ENCODE results near the gene DTNB.

The DTNB gene

DNA sequence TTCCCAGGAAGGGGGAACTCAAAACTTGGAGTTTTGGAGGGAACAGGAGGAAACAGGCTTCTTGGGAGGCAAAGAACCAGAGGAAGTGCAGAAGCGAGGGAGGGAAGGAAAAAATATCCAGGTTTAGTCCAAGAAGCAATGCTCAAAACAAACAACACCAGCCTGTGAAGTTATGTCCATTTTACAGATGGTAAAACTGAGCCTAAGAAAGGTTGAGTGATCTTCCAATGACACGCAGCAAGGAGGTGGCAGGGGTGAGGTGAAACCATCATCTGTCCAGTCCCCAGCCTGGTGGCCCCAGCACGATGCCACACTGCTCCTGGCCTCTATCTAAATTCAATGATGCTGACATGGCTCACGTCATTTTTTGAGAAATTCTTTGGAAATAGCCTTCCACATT, 342.4 kb downstream of the DTNB start:
- Histone ChIP-seq H3K27ac (ENCODE audit: extremely low read depth, low read depth, low read length) (no peak overlapping the region), H3K9me3 (ENCODE audit: control insufficient read depth, insufficient read depth, low read depth, low read length) (no peaks in the 10 kb centered on the region; the same call in 1 of the 2 replicates), H3K4me1 (ENCODE audit: control insufficient read depth, insufficient read depth, low read length) (peaks cover 9% of the 10 kb centered on the region; the same call in 1 of the 2 replicates), H3K36me3 (ENCODE audit: control insufficient read depth in 2 of 2, insufficient read depth in 1 of 2, low read length in 2 of 2) (peaks cover 0 to 9% of the 10 kb centered on the region in 2 experiments; a peak in 1 of 3 replicates), H3K4me3 (ENCODE audit: low read depth, low read length) (no peak overlapping the region)
- ChIA-PET CTCF (interaction anchor here (0.7 to 0.9 kb wide), 2 partner anchors 46 to 243 kb away, joined by 4 to 5 read pairs; no protein-coding TSS in a partner anchor), POLR2A (interaction anchor here (0.5 to 0.9 kb wide), 2 partner anchors 16 to 42 kb away, joined by 3 to 4 read pairs; no protein-coding TSS in a partner anchor)
- TF ChIP-seq SCRT1 (tag by site-specific recombination; IDR thresholded peaks at IDR 0.05; ENCODE audit: borderline replicate concordance) (no peak), ZNF394 (tag by site-specific recombination; IDR thresholded peaks at IDR 0.05; ENCODE audit: borderline replicate concordance) (no peak), ZSCAN4 (tag by site-specific recombination; IDR thresholded peaks at IDR 0.05) (no peak), ZNF777 (tag by site-specific recombination; IDR thresholded peaks at IDR 0.05; ENCODE audit: borderline replicate concordance) (no peak), ZNF488 (tag by site-specific recombination; IDR thresholded peaks at IDR 0.05) (no peak), MEIS1 (CRISPR knock-in tag; IDR thresholded peaks at IDR 0.05; ENCODE audit: borderline replicate concordance) (no peak), ZFHX2 (tag by site-specific recombination; conservative IDR thresholded peaks at IDR 0.05) (no peak), ZNF146 (tag by site-specific recombination; IDR thresholded peaks at IDR 0.05) (no peak), ZNF169 (tag by site-specific recombination; IDR thresholded peaks at IDR 0.05) (no peak), ZNF621 (tag by site-specific recombination; IDR thresholded peaks at IDR 0.05) (no peak)
- TF ChIP-seq, protein P1, sequence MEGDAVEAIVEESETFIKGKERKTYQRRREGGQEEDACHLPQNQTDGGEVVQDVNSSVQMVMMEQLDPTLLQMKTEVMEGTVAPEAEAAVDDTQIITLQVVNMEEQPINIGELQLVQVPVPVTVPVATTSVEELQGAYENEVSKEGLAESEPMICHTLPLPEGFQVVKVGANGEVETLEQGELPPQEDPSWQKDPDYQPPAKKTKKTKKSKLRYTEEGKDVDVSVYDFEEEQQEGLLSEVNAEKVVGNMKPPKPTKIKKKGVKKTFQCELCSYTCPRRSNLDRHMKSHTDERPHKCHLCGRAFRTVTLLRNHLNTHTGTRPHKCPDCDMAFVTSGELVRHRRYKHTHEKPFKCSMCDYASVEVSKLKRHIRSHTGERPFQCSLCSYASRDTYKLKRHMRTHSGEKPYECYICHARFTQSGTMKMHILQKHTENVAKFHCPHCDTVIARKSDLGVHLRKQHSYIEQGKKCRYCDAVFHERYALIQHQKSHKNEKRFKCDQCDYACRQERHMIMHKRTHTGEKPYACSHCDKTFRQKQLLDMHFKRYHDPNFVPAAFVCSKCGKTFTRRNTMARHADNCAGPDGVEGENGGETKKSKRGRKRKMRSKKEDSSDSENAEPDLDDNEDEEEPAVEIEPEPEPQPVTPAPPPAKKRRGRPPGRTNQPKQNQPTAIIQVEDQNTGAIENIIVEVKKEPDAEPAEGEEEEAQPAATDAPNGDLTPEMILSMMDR (tag by site-specific recombination; IDR thresholded peaks at IDR 0.05), result no peak

DNA sequence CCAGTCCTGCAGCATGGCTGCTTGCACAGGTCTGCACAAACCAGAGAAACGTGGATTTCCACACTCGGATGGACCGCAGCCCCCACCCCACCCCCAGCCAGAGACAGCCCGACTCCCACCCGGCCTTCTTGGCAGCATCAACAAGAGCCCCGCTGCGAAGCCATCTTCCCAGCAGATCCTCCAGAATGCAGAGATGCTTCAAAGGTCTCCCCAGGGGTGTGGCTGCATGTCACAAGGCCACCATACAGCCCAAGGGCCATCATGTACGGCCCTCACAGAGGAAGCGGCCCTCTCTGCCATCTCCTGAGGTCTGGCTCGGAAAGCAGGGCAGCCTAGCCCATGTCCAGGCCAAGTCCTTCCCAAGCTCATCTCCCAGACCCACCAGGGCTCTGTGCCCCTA, 343.1 kb downstream of the DTNB start:
- Histone ChIP-seq H3K36me3 (ENCODE audit: control insufficient read depth in 2 of 2, insufficient read depth in 1 of 2, low read length in 2 of 2) (peaks cover 0 to 9% of the 10 kb centered on the region in 2 experiments; a peak in 1 of 3 replicates), H3K9me3 (ENCODE audit: control insufficient read depth, insufficient read depth, low read depth, low read length) (no peaks in the 10 kb centered on the region; the same call in 1 of the 2 replicates), H3K4me1 (ENCODE audit: control insufficient read depth, insufficient read depth, low read length) (peaks cover 8% of the 10 kb centered on the region; the same call in 1 of the 2 replicates), H3K4me3 (ENCODE audit: low read depth, low read length) (no peak overlapping the region), H3K27ac (ENCODE audit: extremely low read depth, low read depth, low read length) (no peak overlapping the region)
- no peak for TF ChIP-seq ZNF26 (tag by site-specific recombination; IDR thresholded peaks at IDR 0.05)
- POLR2A ChIA-PET, result no interaction called here
- CTCF ChIA-PET, result interaction anchor here (0.7 to 0.9 kb wide), 2 partner anchors 46 to 244 kb away, joined by 4 to 5 read pairs; no protein-coding TSS in a partner anchor

GRCh38 chr2:25328152-25329085, 345.0 kb downstream of the DTNB start:
- POLR2A ChIA-PET, result no interaction called here
- CTCF ChIA-PET, result interaction anchor here (0.6 to 1.3 kb wide), 3 partner anchors 34 to 246 kb away, joined by 3 to 5 read pairs (median 5); no protein-coding TSS in a partner anchor
- no peaks in the 10 kb centered on the region for H3K4me1 ChIP-seq (ENCODE audit: control insufficient read depth, insufficient read depth, low read length)
- H3K36me3 ChIP-seq (ENCODE audit: control insufficient read depth in 2 of 2, insufficient read depth in 1 of 2, low read length in 2 of 2), result peaks cover 0 to 9% of the 10 kb centered on the region in 2 experiments; a peak in 1 of 3 replicates
- no peaks in the 10 kb centered on the region; the same call in 1 of the 2 replicates for H3K9me3 ChIP-seq (ENCODE audit: control insufficient read depth, insufficient read depth, low read depth, low read length)
- H3K4me3 ChIP-seq (ENCODE audit: low read depth, low read length), result no peak overlapping the region
- no peak overlapping the region for H3K27ac ChIP-seq (ENCODE audit: extremely low read depth, low read depth, low read length)
- TF ChIP-seq ZNF280D (tag by site-specific recombination; IDR thresholded peaks at IDR 0.05), result no peak
- TF ChIP-seq ZNF585B (tag by site-specific recombination; IDR thresholded peaks at IDR 0.05), result no peak
- no peak for TF ChIP-seq ZNF394 (tag by site-specific recombination; IDR thresholded peaks at IDR 0.05; ENCODE audit: borderline replicate concordance)
- TF ChIP-seq ZNF645 (tag by site-specific recombination; IDR thresholded peaks at IDR 0.05), result no peak
- TF ChIP-seq IKZF3 (tag by site-specific recombination; IDR thresholded peaks at IDR 0.05), result no peak
- TF ChIP-seq ZNF530 (tag by site-specific recombination; IDR thresholded peaks at IDR 0.05; ENCODE audit: low read depth), result no peak
- TF ChIP-seq HOXA7 (CRISPR knock-in tag; IDR thresholded peaks at IDR 0.05; ENCODE audit: borderline replicate concordance), result no peak
- no peak for TF ChIP-seq KLF8 (tag by site-specific recombination; IDR thresholded peaks at IDR 0.05)
